ENCODE results near the gene FBXW7. TPM values are rescaled to one million over a fixed set of nuclear protein-coding genes. Genes with fewer than 3 reads are reported as not detected.
A peak's percentile ranks its signal among the peaks of the same experiment; 100 is the strongest.

Gene FBXW7
- total RNA-seq, 1 donor from 2014 or later: 61.1 TPM

- DNase-seq (ENCODE audit: extremely low spot score in 2 of 2): no peak
- Histone ChIP-seq H3K9me3 (no peaks in the 10 kb centered on the region), H3K27ac (no peak overlapping the region), H3K27me3 (no peaks in the 10 kb centered on the region), H3K4me1 (no peaks in the 10 kb centered on the region), H3K4me3 (no peak overlapping the region), H3K36me3 (no peaks in the 10 kb centered on the region)
- TF ChIP-seq CTCF (IDR thresholded peaks at IDR 0.05) (no peak), POLR2AphosphoS5 (IDR thresholded peaks at IDR 0.05; ENCODE audit: insufficient read depth in 1 of 2, low read depth in 1 of 2) (no peak), POLR2A (IDR thresholded peaks at IDR 0.05) (no peak)
- intact Hi-C loops (cut with DNase I): no loop called here
Measured at GRCh38 chr4:152456609-152457008, 79.3 kb downstream of the FBXW7 start.

GRCh38 chr4:152455311-152455710 is 80.6 kb downstream of the FBXW7 start:
- Histone ChIP-seq H3K9me3 (no peaks in the 10 kb centered on the region), H3K4me3 (no peak overlapping the region), H3K4me1 (no peaks in the 10 kb centered on the region), H3K36me3 (no peaks in the 10 kb centered on the region), H3K27me3 (no peaks in the 10 kb centered on the region), H3K27ac (no peak overlapping the region)
- no peak for DNase-seq (ENCODE audit: extremely low spot score in 2 of 2)
- TF ChIP-seq POLR2AphosphoS5 (IDR thresholded peaks at IDR 0.05; ENCODE audit: insufficient read depth in 1 of 2, low read depth in 1 of 2) (no peak), POLR2A (IDR thresholded peaks at IDR 0.05) (no peak), CTCF (IDR thresholded peaks at IDR 0.05) (no peak)
- intact Hi-C loops (cut with DNase I): no loop called here

- Histone ChIP-seq H3K4me3 (no peak overlapping the region), H3K9me3 (no peaks in the 10 kb centered on the region)
- intact Hi-C loops (cut with DNase I): no loop called here
Measured at GRCh38 chr4:152454398-152455011, 81.4 kb downstream of the FBXW7 start.

GRCh38 chr4:152451496-152451895 is 84.4 kb downstream of the FBXW7 start:
- TF ChIP-seq CTCF (IDR thresholded peaks at IDR 0.05) (no peak), POLR2AphosphoS5 (IDR thresholded peaks at IDR 0.05; ENCODE audit: insufficient read depth in 1 of 2, low read depth in 1 of 2) (no peak), POLR2A (IDR thresholded peaks at IDR 0.05) (no peak)
- H3K27ac ChIP-seq: no peak overlapping the region
- no peaks in the 10 kb centered on the region for H3K4me1 ChIP-seq
- intact Hi-C loops (cut with DNase I): no loop called here
- no peaks in the 10 kb centered on the region for H3K27me3 ChIP-seq
- H3K4me3 ChIP-seq: no peak overlapping the region
- DNase-seq (ENCODE audit: extremely low spot score in 2 of 2): no peak
- H3K36me3 ChIP-seq: no peaks in the 10 kb centered on the region
- no peaks in the 10 kb centered on the region for H3K9me3 ChIP-seq

More at GRCh38 chr4:152454398-152455011, 81.4 kb downstream of the FBXW7 start:
- TF ChIP-seq POLR2AphosphoS5 (IDR thresholded peaks at IDR 0.05; ENCODE audit: insufficient read depth in 1 of 2, low read depth in 1 of 2): no peak
- TF ChIP-seq POLR2A (IDR thresholded peaks at IDR 0.05): no peak
- TF ChIP-seq CTCF (IDR thresholded peaks at IDR 0.05): peak in 1 of 3 experiments; percentile 26
- Histone ChIP-seq H3K27ac (no peak overlapping the region), H3K36me3 (no peaks in the 10 kb centered on the region), H3K4me1 (no peaks in the 10 kb centered on the region), H3K27me3 (no peaks in the 10 kb centered on the region)
- no peak for DNase-seq (ENCODE audit: extremely low spot score in 2 of 2)

GRCh38 chr4:152448854-152449253 is 87.0 kb downstream of the FBXW7 start:
- intact Hi-C loops (cut with DNase I): no loop called here
- no peak for TF ChIP-seq POLR2AphosphoS5 (IDR thresholded peaks at IDR 0.05; ENCODE audit: insufficient read depth in 1 of 2, low read depth in 1 of 2)
- TF ChIP-seq POLR2A (IDR thresholded peaks at IDR 0.05): no peak
- TF ChIP-seq CTCF (IDR thresholded peaks at IDR 0.05): no peak
- no peak for DNase-seq (ENCODE audit: extremely low spot score in 2 of 2)
- Histone ChIP-seq H3K9me3 (no peaks in the 10 kb centered on the region), H3K27ac (no peak overlapping the region), H3K4me3 (no peak overlapping the region), H3K36me3 (no peaks in the 10 kb centered on the region), H3K4me1 (no peaks in the 10 kb centered on the region), H3K27me3 (no peaks in the 10 kb centered on the region)
